Endothelial cell of umbilical vein (primary cell): ENCODE measurements around the gene ANKS1B. TPM values are rescaled to one million over a fixed set of nuclear protein-coding genes. Genes with fewer than 3 reads are reported as not detected.

Experiments
- BruUV-seq: library from RNA; stranded (reverse); fragments of 400-500 nt; replicated peaks from 2 replicates; lab custom pipeline; 2021; lab: Mats Ljungman, UMichigan
- CTCF ChIA-PET: fragments of 300-600, 350-600 bp; sonication (Branson Sonifier 250); formaldehyde crosslinking; loops from one replicate; lab custom pipeline; 2021; ENCODE audit warnings: antibody characterized with exemption, inconsistent platforms; lab: Charles Lee
- POLR2A ChIA-PET: fragments of 300-600, 350-600 bp; sonication (Branson Sonifier 250); formaldehyde crosslinking; loops from one replicate; lab custom pipeline; 2021; ENCODE audit warnings: antibody characterized with exemption, inconsistent platforms; lab: Charles Lee
- DNase-seq: peaks from one replicate; pipeline ENCODE4 v3.0.0-alpha.2; 2011; ENCODE audit warnings: low read depth, low spot score
- FAIRE-seq: peaks from 2 replicates; lab custom pipeline; 2011; peaks lifted over from hg19 to GRCh38; lab: Jason Lieb, UNC
- H2AFZ ChIP-seq: 2 replicates; pipeline ENCODE4 v1.6.0; 2012; ENCODE audit warnings: low read depth, low read length, control low read depth, inconsistent platforms
- H3K27ac ChIP-seq: 2 replicates; pipeline ENCODE4 v1.5.1; 2011; ENCODE audit warnings: low read depth, mild to moderate bottlenecking, control low read depth, low read length, moderate library complexity; ENCODE audit not compliant: insufficient read depth
- H3K27me3 ChIP-seq, 2 experiments: 2 replicates each; pipeline versions ENCODE4 v1.6.0 to v1.6.1; 2011; ENCODE audit warnings: low read length in 2 of 2, mixed read lengths in 1 of 2; ENCODE audit not compliant: control insufficient read depth in 2 of 2, insufficient read depth in 2 of 2
- H3K36me3 ChIP-seq, 2 experiments: 2 replicates in 1 of 2; 3 replicates in 1 of 2; pipeline ENCODE4 v1.5.1; 2011; ENCODE audit warnings: low read length in 2 of 2, mild to moderate bottlenecking in 1 of 2, moderate library complexity in 1 of 2; ENCODE audit not compliant: control insufficient read depth in 2 of 2, insufficient read depth in 2 of 2; ENCODE audit errors: extremely low read depth in 1 of 2
- H3K4me1 ChIP-seq: 3 replicates; pipeline ENCODE4 v1.5.1; 2011; ENCODE audit warnings: mild to moderate bottlenecking, low read length; ENCODE audit not compliant: control insufficient read depth, insufficient read depth; ENCODE audit errors: extremely low read depth
- H3K4me2 ChIP-seq: 2 replicates; pipeline ENCODE4 v1.6.1; 2011; ENCODE audit warnings: low read length, control low read depth, mixed read lengths; ENCODE audit not compliant: insufficient read depth
- H3K4me3 ChIP-seq, 3 experiments: fragments of 200-600 bp in 1 of 3; sonication (generic), shearing (Covaris generic) in 1 of 3; replicated peaks in 1 of 3; 2 replicates each; pipeline ENCODE4 v1.5.1; 2011 to 2016; ENCODE audit warnings: control low read depth in 3 of 3, low read length in 3 of 3, mild to moderate bottlenecking in 2 of 3, inconsistent platforms in 1 of 3, low read depth in 1 of 3, moderate library complexity in 1 of 3; ENCODE audit not compliant: insufficient read depth in 1 of 3
- H3K79me2 ChIP-seq: 2 replicates; pipeline ENCODE4 v1.6.0; 2012; ENCODE audit warnings: low read length, inconsistent platforms; ENCODE audit not compliant: control insufficient read depth, insufficient read depth
- H3K9ac ChIP-seq: replicated peaks from 2 replicates; pipeline ENCODE3; 2011; ENCODE audit warnings: low read length, control low read depth; ENCODE audit not compliant: insufficient read depth; ENCODE audit errors: extremely low read depth
- H3K9me1 ChIP-seq: replicated peaks from 3 replicates; pipeline ENCODE4 v1.6.0; 2011; ENCODE audit warnings: mild to moderate bottlenecking, low read length; ENCODE audit not compliant: control insufficient read depth, insufficient read depth; ENCODE audit errors: extremely low read depth
- H3K9me3 ChIP-seq: replicated peaks from 2 replicates; pipeline ENCODE4 v1.5.1; 2012; ENCODE audit warnings: low read length, inconsistent platforms; ENCODE audit not compliant: control insufficient read depth, insufficient read depth
- H4K20me1 ChIP-seq: replicated peaks from 2 replicates; pipeline ENCODE3; 2011; ENCODE audit warnings: mild to moderate bottlenecking, low read length; ENCODE audit not compliant: control insufficient read depth, insufficient read depth; ENCODE audit errors: extremely low read depth
- CTCF ChIP-seq, 2 donors: IDR thresholded peaks; 1 replicate in 1 of 2; 2 replicates in 1 of 2; pipeline ENCODE4 v1.5.1; 2011; ENCODE audit warnings: low read length in 2 of 2, mild to moderate bottlenecking in 2 of 2, moderate library complexity in 2 of 2, control low read depth in 1 of 2, inconsistent platforms in 1 of 2, low read depth in 1 of 2; ENCODE audit not compliant: insufficient read depth in 1 of 2; ENCODE audit errors: extremely low read depth in 1 of 2
- EZH2 ChIP-seq: IDR thresholded peaks from 2 replicates; pipeline ENCODE4 v1.6.1; 2012; ENCODE audit warnings: borderline replicate concordance, low read depth, mild to moderate bottlenecking, moderate library complexity, low read length, inconsistent platforms; ENCODE audit not compliant: severe bottlenecking
- FOS ChIP-seq: IDR thresholded peaks from 2 replicates; pipeline ENCODE4 v1.6.1; 2011; ENCODE audit warnings: mild to moderate bottlenecking, low read length, moderate library complexity, borderline replicate concordance; ENCODE audit not compliant: insufficient read depth
- GATA2 ChIP-seq: IDR thresholded peaks from 2 replicates; pipeline ENCODE4 v1.7.0; 2011; ENCODE audit warnings: low read depth, mild to moderate bottlenecking, moderate library complexity, mixed read lengths, low read length; ENCODE audit not compliant: insufficient read length, insufficient read depth
- JUN ChIP-seq: IDR thresholded peaks from 2 replicates; pipeline ENCODE4 v1.6.1; 2011; ENCODE audit warnings: borderline replicate concordance, low read depth; ENCODE audit not compliant: insufficient read length, insufficient read depth
- MAX ChIP-seq: IDR thresholded peaks from 2 replicates; pipeline ENCODE4 v1.6.1; 2011; ENCODE audit not compliant: insufficient read depth, insufficient read length
- MYC ChIP-seq: IDR thresholded peaks from one replicate; pipeline ENCODE4 v1.6.1; 2011; ENCODE audit warnings: mild to moderate bottlenecking, low read depth, low read length
- POLR2A ChIP-seq: IDR thresholded peaks from 2 replicates; pipeline ENCODE4 v1.6.1; 2012; ENCODE audit warnings: low read depth, mild to moderate bottlenecking, control low read depth, low read length
- POLR2AphosphoS5 ChIP-seq: IDR thresholded peaks from 2 replicates; pipeline ENCODE4 v1.6.1; 2012; ENCODE audit warnings: low read depth, mild to moderate bottlenecking, control low read depth, low read length, moderate library complexity; ENCODE audit not compliant: insufficient read depth
- dilution Hi-C: fragments of 300-500 bp; cut with MboI; formaldehyde crosslinking; loops from one replicate; pipeline ENCODE4 v1.15.0; 2019; ENCODE audit warnings: low sequenced_read_pairs; ENCODE audit not compliant: extremely low pct_ligation_motif_present
- intact Hi-C: fragments of 100-400 bp; cut with micrococcal nuclease; formaldehyde crosslinking; loops from one replicate; pipeline ENCODE4 v1.10.0; 2022
- polyA plus RNA-seq, 4 experiments: library from polyadenylated mRNA; depleted of rRNA in 3 of 4; stranded (reverse) in 3 of 4; unstranded in 1 of 4; fragments of >200 nt; gene quantifications; 2 replicates each; pipeline versions ENCODE4 v1.2.1 to v1.2.3, GENCODE V29; 2011 to 2012; ENCODE audit warnings: missing spikeins in 1 of 4
- total RNA-seq: library from RNA; stranded (reverse); gene quantifications from 2 replicates; pipeline ENCODE4 v1.2.3, GENCODE V29; 2021

Gene ANKS1B
- total and polyA plus RNA-seq, 2 donors (not counting 3 experiments of a cell fraction or from before 2014, with no cell fraction given), result 0.15 to 0.38 TPM

- Histone ChIP-seq H3K27me3 (no peaks in the 10 kb centered on the region), H3K9me3 (no peaks in the 10 kb centered on the region), H3K36me3 (no peaks in the 10 kb centered on the region), H3K79me2 (no peaks in the 10 kb centered on the region), H2AFZ (no peak overlapping the region), H4K20me1 (no peaks in the 10 kb centered on the region), H3K4me2 (no peak overlapping the region), H3K4me3 (no peak overlapping the region), H3K9me1 (no peaks in the 10 kb centered on the region), H3K27ac (no peak overlapping the region), H3K9ac (no peak overlapping the region), H3K4me1 (no peaks in the 10 kb centered on the region)
- intact Hi-C loops, result no loop called here
- DNase-seq (no peak), FAIRE-seq (no peak)
- no TSS peak for BruUV-seq
- ChIA-PET POLR2A (no interaction called here), CTCF (no interaction called here)
- dilution Hi-C loops, result no loop called here
- TF ChIP-seq CTCF (IDR thresholded peaks at IDR 0.05; ENCODE audit: extremely low read depth in 1 of 2, insufficient read depth in 1 of 2, low read depth in 1 of 2, low read length in 2 of 2) (no peak), GATA2 (no peak), MAX (no peak), FOS (no peak), MYC (no peak), POLR2AphosphoS5 (no peak), POLR2A (no peak), EZH2 (no peak), JUN (no peak)
Observed at GRCh38 chr12:98970210-98970609, 1014.5 kb downstream of the ANKS1B start.
